Peyer's patch (tissue), 4 donors: Measurements from ENCODE around the gene TMEM87A. TPM values are rescaled to one million over a fixed set of nuclear protein-coding genes. Genes with fewer than 3 reads are reported as not detected.

Experiments used
- DNase-seq, 3 donors: peaks; one replicate each; pipeline ENCODE4 v3.0.0-alpha.2; 2017 to 2019
- H3K27ac ChIP-seq, 4 donors: fragments of 200-600 bp; sonication (generic); one replicate each; pipeline ENCODE4 v1.5.1; 2016 to 2019
- H3K27me3 ChIP-seq, 2 donors: fragments of 200-600 bp; sonication (generic); one replicate each; pipeline ENCODE4 v1.5.1; 2019
- H3K36me3 ChIP-seq, 3 donors: fragments of 200-600 bp; sonication (generic); one replicate each; pipeline ENCODE4 v1.5.1; 2016 to 2019
- H3K4me1 ChIP-seq, 4 donors: fragments of 200-600 bp; sonication (generic); one replicate each; pipeline ENCODE4 v1.5.1; 2016 to 2019
- H3K4me3 ChIP-seq, 4 donors: fragments of 200-600 bp; sonication (generic); 1 replicate in 3 of 4; 2 replicates in 1 of 4; pipeline ENCODE4 v1.5.1; 2016 to 2019; ENCODE audit warnings: mild to moderate bottlenecking in 1 of 4
- H3K9me3 ChIP-seq, 4 donors: fragments of 200-600 bp; sonication (generic); one replicate each; pipeline ENCODE4 v1.5.1; 2016 to 2019; ENCODE audit warnings: mild to moderate bottlenecking in 1 of 4
- CTCF ChIP-seq, 6 experiments: fragments of 450-650 bp in 4 of 6; fragments of 200-600 bp in 2 of 6; sonication (generic) in 1 of 6; IDR thresholded peaks; one replicate each; pipeline ENCODE4 v1.5.1; 2017 to 2019; ENCODE audit warnings: antibody characterized with exemption in 6 of 6, mild to moderate bottlenecking in 3 of 6, moderate library complexity in 1 of 6
- POLR2A ChIP-seq, 2 donors: fragments of 450-650 bp; IDR thresholded peaks; one replicate each; pipeline ENCODE4 v1.5.1; 2017; ENCODE audit warnings: antibody characterized with exemption in 2 of 2, mild to moderate bottlenecking in 2 of 2, moderate library complexity in 2 of 2
- total RNA-seq, 4 donors: library from RNA; depleted of rRNA; stranded (reverse); fragments of >200 nt; gene quantifications; one replicate each; pipeline ENCODE4 v1.1.0, GENCODE V29; 2016

TMEM87A gene
- total RNA-seq, 4 donors from 2014 or later: 47.5 to 61.9 (median 53.6) TPM

- TF ChIP-seq CTCF (IDR thresholded peaks at IDR 0.05) (no peak), POLR2A (IDR thresholded peaks at IDR 0.05) (no peak)
- no peaks in the 10 kb centered on the region for H3K9me3 ChIP-seq
- peaks cover 0 to 93% (median 0%) of the 10 kb centered on the region in 3 donors for H3K36me3 ChIP-seq
- no peak for DNase-seq
- no peaks in the 10 kb centered on the region for H3K27me3 ChIP-seq
- no peak overlapping the region for H3K27ac ChIP-seq
- H3K4me3 ChIP-seq: no peak overlapping the region
- H3K4me1 ChIP-seq: no peaks in the 10 kb centered on the region
Observed at GRCh38 chr15:42172475-42172874, 100.8 kb downstream of the TMEM87A start.

GRCh38 chr15:42171795-42172194, 101.4 kb downstream of the TMEM87A start:
- H3K4me1 ChIP-seq: no peaks in the 10 kb centered on the region

GRCh38 chr15:42171122-42171521, 102.1 kb downstream of the TMEM87A start:
- Histone ChIP-seq H3K4me1 (no peaks in the 10 kb centered on the region), H3K27ac (peak overlapping the region in 1 of 4 donors; percentile 19), H3K9me3 (no peaks in the 10 kb centered on the region), H3K36me3 (peaks cover 0 to 93% (median 3%) of the 10 kb centered on the region in 3 donors), H3K4me3 (no peak overlapping the region), H3K27me3 (no peaks in the 10 kb centered on the region)
- no peak for TF ChIP-seq CTCF (IDR thresholded peaks at IDR 0.05)
- TF ChIP-seq POLR2A (IDR thresholded peaks at IDR 0.05): no peak
- no peak for DNase-seq

More at GRCh38 chr15:42171795-42172194, 101.4 kb downstream of the TMEM87A start:
- peaks cover 0 to 93% (median 2%) of the 10 kb centered on the region in 3 donors for H3K36me3 ChIP-seq
- DNase-seq: no peak
- no peak overlapping the region for H3K27ac ChIP-seq
- TF ChIP-seq POLR2A (IDR thresholded peaks at IDR 0.05) (no peak), CTCF (IDR thresholded peaks at IDR 0.05) (no peak)
- H3K27me3 ChIP-seq: no peaks in the 10 kb centered on the region
- no peaks in the 10 kb centered on the region for H3K9me3 ChIP-seq
- H3K4me3 ChIP-seq: no peak overlapping the region

GRCh38 chr15:42166225-42166940, 106.8 kb downstream of the TMEM87A start:
- TF ChIP-seq CTCF (IDR thresholded peaks at IDR 0.05) (no peak), POLR2A (IDR thresholded peaks at IDR 0.05) (no peak)
- H3K36me3 ChIP-seq: peaks cover 0 to 93% (median 10%) of the 10 kb centered on the region in 3 donors
- peak in 1 of 3 donors; percentile 23 for DNase-seq

GRCh38 chr15:42165106-42165505, 108.1 kb downstream of the TMEM87A start:
- peak in 1 of 3 donors; percentile 8 for DNase-seq
- peaks cover 0 to 99% (median 10%) of the 10 kb centered on the region in 3 donors for H3K36me3 ChIP-seq
- H3K4me1 ChIP-seq: no peaks in the 10 kb centered on the region
- TF ChIP-seq CTCF (IDR thresholded peaks at IDR 0.05) (no peak), POLR2A (IDR thresholded peaks at IDR 0.05) (no peak)
- no peak overlapping the region for H3K4me3 ChIP-seq
- H3K9me3 ChIP-seq: no peaks in the 10 kb centered on the region
- no peaks in the 10 kb centered on the region for H3K27me3 ChIP-seq
- H3K27ac ChIP-seq: no peak overlapping the region

More at GRCh38 chr15:42166225-42166940, 106.8 kb downstream of the TMEM87A start:
- Histone ChIP-seq H3K27ac (no peak overlapping the region), H3K4me3 (no peak overlapping the region), H3K9me3 (no peaks in the 10 kb centered on the region), H3K4me1 (no peaks in the 10 kb centered on the region), H3K27me3 (no peaks in the 10 kb centered on the region)
